Ectodermal cell (in vitro differentiated cells): ENCODE results near the gene MTAP.
"Not testable (repeated sequence)": the region's sequence is repeated elsewhere in the genome, so short reads cannot be mapped to it uniquely, and the experiment has no call there.

ENCODE experiments used
- H3K27ac ChIP-seq: 2 replicates; pipeline ENCODE4 v1.7.0; 2013; ENCODE audit warnings: mild to moderate bottlenecking, low read depth, low read length; ENCODE audit not compliant: insufficient read depth, poor library complexity, severe bottlenecking
- H3K27me3 ChIP-seq: 2 replicates; pipeline ENCODE4 v1.7.0; 2013; ENCODE audit warnings: mild to moderate bottlenecking, low read length; ENCODE audit not compliant: insufficient read depth, control insufficient read depth, poor library complexity, severe bottlenecking
- H3K36me3 ChIP-seq: one replicate; pipeline ENCODE4 v1.7.0; 2013; ENCODE audit warnings: low read length; ENCODE audit not compliant: control insufficient read depth, insufficient read depth
- H3K4me1 ChIP-seq: one replicate; pipeline ENCODE4 v1.7.0; 2013; ENCODE audit warnings: low read length; ENCODE audit not compliant: control insufficient read depth, insufficient read depth
- H3K4me3 ChIP-seq: 2 replicates; pipeline ENCODE4 v1.7.0; 2013; ENCODE audit warnings: low read depth, low read length, control low read depth; ENCODE audit not compliant: insufficient read depth
- H3K9me3 ChIP-seq: 2 replicates; pipeline ENCODE4 v1.7.0; 2013; ENCODE audit warnings: mild to moderate bottlenecking, low read length, moderate library complexity; ENCODE audit not compliant: control insufficient read depth
- WGBS, 2 experiments: methylation state at CpG; one replicate each; pipeline ENCODE4 v1.1.7; 2013; ENCODE audit warnings: missing lambda C conversion rate in 2 of 2; 5-methylcytosine and 5-hydroxymethylcytosine counted together

The MTAP gene

DNA sequence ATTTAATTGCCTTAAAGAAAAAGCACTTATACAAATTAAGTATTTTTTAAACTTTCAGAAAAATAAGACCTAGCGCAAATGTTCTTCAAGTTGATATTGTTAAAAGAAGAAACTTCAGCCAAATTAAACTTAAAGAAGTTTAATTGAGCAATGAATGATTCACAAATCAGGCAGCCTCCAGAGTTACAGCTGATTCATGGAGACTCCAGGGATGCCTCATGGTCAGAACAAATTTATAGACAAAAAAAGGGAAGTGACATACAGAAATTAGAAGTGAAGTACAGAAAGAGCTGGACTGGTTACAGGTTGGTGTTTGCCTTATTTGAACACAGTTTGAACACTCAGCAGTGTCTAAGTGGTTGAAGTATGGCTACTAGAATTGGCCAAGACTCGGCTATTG is 131.4 kb downstream of the MTAP start:
- no peak overlapping the region for H3K27ac ChIP-seq
- H3K36me3 ChIP-seq, result no peaks in the 10 kb centered on the region
- no peaks in the 10 kb centered on the region for H3K9me3 ChIP-seq
- no peaks in the 10 kb centered on the region for H3K27me3 ChIP-seq
- H3K4me1 ChIP-seq, result no peaks in the 10 kb centered on the region
- 93 to 98% methylated on average over 1 to 2 of the region's 2 CpGs for WGBS, 2 experiments
- H3K4me3 ChIP-seq, result no peak overlapping the region

GRCh38 chr9:21935631-21936030 is 133.2 kb downstream of the MTAP start:
- Histone ChIP-seq H3K9me3 (no peaks in the 10 kb centered on the region), H3K27me3 (no peaks in the 10 kb centered on the region), H3K36me3 (no peaks in the 10 kb centered on the region), H3K4me1 (no peaks in the 10 kb centered on the region), H3K4me3 (no peak overlapping the region), H3K27ac (no peak overlapping the region)
- WGBS, 2 experiments, result no CpG with 5 or more reads among the region's 1 CpG

DNA sequence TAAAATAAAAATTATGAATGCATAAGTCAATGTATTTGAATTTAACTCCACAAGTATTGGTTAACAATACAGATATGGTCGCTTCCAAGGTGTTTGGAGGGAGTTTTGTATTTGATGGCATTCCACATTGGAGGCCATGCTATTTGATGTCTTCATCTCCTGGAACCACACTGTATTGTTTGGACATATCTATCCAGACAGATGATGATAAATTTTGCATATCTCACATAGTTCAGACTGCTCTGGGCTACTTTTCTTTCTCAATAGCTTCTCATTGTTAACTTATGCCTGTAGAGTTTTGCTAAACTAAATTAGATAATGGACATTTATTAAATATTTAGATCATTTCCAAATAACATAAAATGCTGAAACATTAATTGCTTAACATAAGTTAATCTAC is 133.7 kb downstream of the MTAP start:
- Histone ChIP-seq H3K27ac (no peak overlapping the region), H3K4me3 (no peak overlapping the region), H3K27me3 (no peaks in the 10 kb centered on the region), H3K9me3 (no peaks in the 10 kb centered on the region), H3K4me1 (no peaks in the 10 kb centered on the region), H3K36me3 (no peaks in the 10 kb centered on the region)
- 94 to 100% methylated on average over 1 of the region's 1 CpG for WGBS, 2 experiments

DNA sequence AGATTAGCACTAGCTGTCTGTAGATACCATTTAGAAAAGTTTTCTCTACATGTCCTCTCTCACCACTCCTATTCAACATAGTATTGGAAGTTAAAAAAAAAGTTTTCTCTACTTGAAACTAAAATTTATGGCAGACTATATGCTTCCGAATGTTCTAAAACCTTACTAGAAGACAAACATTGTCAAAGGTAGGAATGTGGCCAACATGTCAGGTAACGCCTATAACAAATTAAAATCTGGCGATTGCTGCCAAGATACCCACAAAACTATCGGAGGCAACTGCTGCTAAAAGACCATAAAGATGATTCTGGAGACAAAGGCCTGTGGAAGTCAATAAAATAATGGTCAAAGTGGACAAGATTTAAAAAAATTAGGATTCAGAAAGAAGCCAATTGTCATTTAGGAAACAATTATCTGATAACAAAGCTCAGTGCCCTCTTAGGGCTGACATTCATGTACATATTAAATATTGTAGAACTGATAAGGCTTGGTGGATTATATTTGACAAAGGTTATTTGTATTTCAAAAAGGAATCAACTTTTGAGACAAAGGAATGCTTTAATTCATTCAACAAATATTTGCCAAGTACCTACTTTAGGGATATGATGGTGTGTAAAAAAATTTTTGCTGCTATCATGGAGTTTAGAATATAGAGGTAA is 139.0 kb downstream of the MTAP start:
- Histone ChIP-seq H3K27me3 (no peaks in the 10 kb centered on the region), H3K27ac (no peak overlapping the region), H3K9me3 (no peaks in the 10 kb centered on the region), H3K4me1 (no peaks in the 10 kb centered on the region), H3K4me3 (no peak overlapping the region), H3K36me3 (no peaks in the 10 kb centered on the region)
- 94% methylated on average over 4 of the region's 4 CpGs for WGBS, 2 experiments

DNA sequence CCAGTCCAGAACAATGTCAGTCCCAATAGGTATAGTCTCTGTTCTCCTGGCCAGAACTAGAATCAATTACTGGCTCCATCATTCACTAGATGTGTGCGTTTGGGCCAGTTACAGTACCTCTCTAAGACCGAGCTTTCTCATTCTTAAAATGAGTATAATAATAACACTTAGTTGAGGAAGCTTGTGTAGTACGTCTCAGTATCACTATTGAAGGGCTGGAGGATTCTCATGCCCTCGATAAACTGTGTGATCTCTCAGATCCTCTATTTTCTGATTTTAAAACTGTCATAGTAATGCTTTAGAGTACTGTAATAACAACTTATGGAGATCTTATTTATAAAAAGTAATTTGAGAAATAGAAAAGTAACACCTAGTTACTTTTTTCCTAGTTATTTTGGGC is 141.0 kb downstream of the MTAP start:
- no peaks in the 10 kb centered on the region for H3K27me3 ChIP-seq
- no peaks in the 10 kb centered on the region for H3K4me1 ChIP-seq
- no peak overlapping the region for H3K4me3 ChIP-seq
- no peaks in the 10 kb centered on the region for H3K9me3 ChIP-seq
- WGBS, 2 experiments, result 100% methylated on average over 3 to 4 of the region's 4 CpGs
- no peak overlapping the region for H3K27ac ChIP-seq
- H3K36me3 ChIP-seq, result no peaks in the 10 kb centered on the region

- Histone ChIP-seq H3K36me3 (no peaks in the 10 kb centered on the region), H3K27ac (no peak overlapping the region), H3K4me1 (no peaks in the 10 kb centered on the region), H3K27me3 (no peaks in the 10 kb centered on the region), H3K4me3 (no peak overlapping the region), H3K9me3 (no peaks in the 10 kb centered on the region)
- 92 to 100% methylated on average over 2 of the region's 2 CpGs for WGBS, 2 experiments
Measured at GRCh38 chr9:21945606-21946005, 143.2 kb downstream of the MTAP start.

GRCh38 chr9:21958833-21959232 is 156.4 kb downstream of the MTAP start:
- Histone ChIP-seq H3K36me3 (no peaks in the 10 kb centered on the region), H3K4me3 (no peak overlapping the region), H3K9me3 (no peaks in the 10 kb centered on the region), H3K4me1 (no peaks in the 10 kb centered on the region), H3K27me3 (peaks cover 15% of the 10 kb centered on the region), H3K27ac (no peak overlapping the region)
- 85 to 86% methylated on average over 2 of the region's 2 CpGs for WGBS, 2 experiments

- not testable (repeated sequence) for H3K27ac ChIP-seq, H3K4me1 ChIP-seq, H3K9me3 ChIP-seq, H3K4me3 ChIP-seq, H3K36me3 ChIP-seq
- peaks cover 19% of the 10 kb centered on the region for H3K27me3 ChIP-seq
- WGBS, 2 experiments, result 92 to 95% methylated on average over 26 to 33 of the region's 33 CpGs
Measured at GRCh38 chr9:21959268-21959667, 156.8 kb downstream of the MTAP start.

DNA sequence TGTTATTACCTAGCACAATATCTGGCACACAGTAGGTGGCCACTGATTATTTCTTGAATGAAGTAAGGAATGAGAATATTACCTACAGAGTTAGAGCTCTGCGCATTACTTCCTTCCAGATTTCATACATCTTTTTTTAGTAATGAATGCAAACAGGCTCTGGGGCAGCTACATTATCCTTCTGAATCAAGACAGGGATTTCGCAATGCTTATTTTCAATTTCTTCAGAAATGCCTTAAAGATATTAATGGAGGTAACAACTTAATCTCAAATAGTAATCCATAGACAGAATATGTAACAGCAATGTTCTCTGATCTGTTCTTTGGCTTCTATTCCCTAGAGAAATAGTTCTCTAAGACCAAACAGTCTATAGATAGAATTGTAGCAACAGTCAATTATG is 159.1 kb downstream of the MTAP start:
- Histone ChIP-seq H3K4me1 (peaks cover 7% of the 10 kb centered on the region), H3K4me3 (no peak overlapping the region), H3K27me3 (peaks cover 42% of the 10 kb centered on the region), H3K27ac (no peak overlapping the region), H3K36me3 (no peaks in the 10 kb centered on the region), H3K9me3 (no peaks in the 10 kb centered on the region)
- WGBS, 2 experiments, result 97 to 100% methylated on average over 1 to 2 of the region's 2 CpGs

- Histone ChIP-seq H3K4me3 (peak overlapping the region; percentile 26), H3K4me1 (peaks cover 12% of the 10 kb centered on the region), H3K27me3 (peaks cover 76% of the 10 kb centered on the region), H3K9me3 (no peaks in the 10 kb centered on the region), H3K27ac (no peak overlapping the region), H3K36me3 (no peaks in the 10 kb centered on the region)
- 3% methylated on average over 29 of the region's 29 CpGs for WGBS, 2 experiments
Measured at GRCh38 chr9:21964925-21965385, 162.5 kb downstream of the MTAP start.
